ENCODE data around the gene EMP2.
"Not testable (repeated sequence)": the region's sequence is repeated elsewhere in the genome, so short reads cannot be mapped to it uniquely, and the experiment has no call there.

Gene EMP2

DNA sequence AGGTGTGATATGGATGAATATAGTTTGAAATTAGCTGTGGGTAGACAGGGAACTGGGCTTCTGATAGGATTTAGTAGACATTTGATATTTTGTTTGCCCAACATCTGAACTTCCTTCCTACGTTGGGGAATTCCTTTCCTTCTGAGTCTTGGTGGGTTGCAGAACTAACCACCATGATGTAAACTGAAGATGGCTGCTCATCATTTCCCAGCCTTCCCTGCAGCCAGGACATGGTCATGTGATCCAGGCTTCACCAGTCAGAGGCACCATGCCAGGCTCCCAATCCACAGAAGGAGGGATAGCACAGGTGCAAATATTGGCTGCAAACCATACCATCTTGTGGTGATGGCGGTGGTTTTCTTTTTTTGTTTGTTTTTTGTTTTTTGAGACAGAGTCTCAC is 57.4 kb downstream of the EMP2 start:
- no peak for DNase-seq

DNA sequence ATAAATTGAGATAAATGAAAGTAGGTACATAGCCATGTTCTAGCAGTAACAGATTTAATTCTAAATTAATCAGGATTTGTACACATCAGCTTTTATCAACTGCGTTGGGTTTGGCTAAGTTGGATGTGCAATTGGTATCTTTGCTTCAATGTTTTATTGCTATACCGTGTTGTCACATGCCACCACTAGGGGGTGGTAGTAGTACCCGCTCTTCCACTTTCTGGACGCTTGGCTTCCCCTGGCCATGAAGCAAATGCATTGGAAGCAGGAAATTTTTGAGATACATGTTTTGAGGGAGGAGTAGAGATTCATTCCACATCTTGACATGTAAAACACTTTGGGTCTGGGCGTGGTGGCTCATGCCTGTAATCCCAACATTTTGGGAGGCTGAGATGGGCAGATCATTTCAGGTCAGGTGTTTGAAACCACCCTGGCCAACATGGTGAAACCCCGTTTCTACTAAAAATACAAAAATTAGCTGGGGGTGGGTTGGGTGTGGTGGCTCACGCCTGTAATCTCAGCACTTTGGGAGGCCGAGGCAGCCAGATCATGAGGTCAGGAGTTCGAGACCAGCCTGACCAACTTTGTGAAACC is 58.6 kb downstream of the EMP2 start:
- DNase-seq: peak in 40 of 58 donors; percentile 2 to 64 (median 18)

DNA sequence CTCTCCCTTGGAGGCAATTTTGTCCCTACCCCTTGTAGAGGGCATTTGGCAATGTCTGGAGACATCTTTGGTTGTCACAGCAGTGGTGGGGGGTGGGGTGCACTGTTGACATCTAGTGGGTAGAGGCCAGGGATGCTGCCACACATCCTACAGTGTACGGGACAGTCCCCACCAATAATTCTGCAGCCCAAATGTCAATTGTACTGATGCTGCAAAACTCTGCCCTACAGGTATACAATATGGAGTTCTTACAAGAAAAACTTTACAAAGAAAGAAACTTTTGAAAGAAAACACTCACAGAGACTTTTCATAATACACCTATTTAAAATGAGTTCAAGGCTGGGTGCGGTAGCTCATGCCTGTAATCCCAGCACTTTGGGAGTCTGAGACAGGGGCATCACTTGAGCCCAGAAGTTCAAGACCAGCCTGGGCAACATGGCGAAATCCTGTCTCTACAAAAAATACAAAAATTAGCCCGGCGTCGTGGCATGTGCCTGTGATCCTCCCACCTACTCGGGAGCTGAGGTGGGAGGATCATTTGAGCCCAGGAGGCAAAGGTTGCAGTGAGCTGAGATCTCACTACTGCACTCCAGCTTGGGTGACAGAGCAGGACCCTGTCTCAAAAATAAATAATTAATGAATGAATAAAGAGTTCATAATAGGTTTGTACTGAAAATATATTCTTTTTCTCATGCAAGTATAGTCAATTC is 59.4 kb downstream of the EMP2 start:
- no peak for DNase-seq

DNA sequence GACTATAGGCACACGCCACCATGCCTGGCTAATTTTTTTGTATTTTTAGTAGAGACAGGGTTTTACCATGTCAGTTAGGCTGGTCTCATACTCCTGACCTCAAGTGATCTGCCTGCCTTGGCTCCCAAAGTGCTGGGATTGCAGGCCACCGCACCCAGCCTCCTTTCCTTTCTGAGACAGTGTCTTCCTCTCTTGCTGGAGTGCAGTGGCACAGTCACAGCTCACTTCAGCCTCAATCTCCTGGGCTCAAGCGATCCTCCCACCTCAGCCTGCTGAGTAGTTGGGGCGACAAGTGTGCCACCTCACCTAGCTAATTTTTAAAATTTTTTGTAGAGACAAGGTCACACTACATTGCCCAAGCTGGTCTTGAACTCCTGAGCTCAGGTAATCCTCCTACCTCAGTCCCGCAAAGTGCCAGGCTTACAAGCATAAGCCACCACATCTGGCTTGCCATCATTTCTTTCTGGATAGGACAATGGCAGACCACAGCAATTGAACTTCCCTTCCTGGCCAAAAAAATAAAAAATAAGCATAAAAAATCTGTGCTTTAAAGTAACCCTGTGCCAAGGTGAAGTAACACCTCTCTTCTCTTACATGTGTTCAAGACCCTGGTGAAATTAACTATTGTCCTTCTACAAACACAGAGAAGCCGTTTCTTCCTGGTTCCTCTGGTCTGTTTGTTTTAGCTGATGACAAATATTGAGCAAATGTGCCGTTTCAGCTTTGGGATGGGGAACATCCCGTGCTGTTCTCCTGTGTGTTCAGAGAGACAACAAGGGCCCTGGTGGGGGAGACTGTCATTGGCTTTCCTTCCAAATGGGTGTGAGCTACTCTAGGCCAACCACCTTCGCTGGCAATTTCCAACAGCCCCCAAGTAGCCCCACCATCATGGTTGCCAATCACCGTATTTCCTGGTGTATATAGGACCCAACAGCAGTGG is 60.2 kb downstream of the EMP2 start:
- no peak for DNase-seq

DNA sequence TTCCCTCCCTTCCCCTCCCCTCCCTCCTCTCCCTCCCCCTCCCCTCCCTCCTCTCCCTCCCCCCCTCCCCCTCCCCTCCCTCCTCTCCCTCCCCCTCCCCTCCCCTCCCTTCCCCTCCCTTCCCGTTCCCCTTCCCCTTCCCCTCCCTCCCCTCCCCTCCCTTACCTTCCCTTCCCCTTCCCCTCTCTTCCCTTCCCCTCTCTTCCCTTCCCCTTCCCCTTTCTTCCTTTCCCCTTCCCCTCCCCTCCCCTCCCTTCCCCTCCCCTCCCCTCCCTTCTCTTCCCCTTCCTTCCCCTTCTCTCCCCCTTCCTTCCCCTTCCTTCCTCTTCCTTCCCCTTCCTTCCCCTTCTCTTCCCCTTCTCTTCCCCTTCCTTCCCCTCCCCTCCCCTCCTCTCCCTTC is 61.1 kb downstream of the EMP2 start:
- DNase-seq: no peak

DNA sequence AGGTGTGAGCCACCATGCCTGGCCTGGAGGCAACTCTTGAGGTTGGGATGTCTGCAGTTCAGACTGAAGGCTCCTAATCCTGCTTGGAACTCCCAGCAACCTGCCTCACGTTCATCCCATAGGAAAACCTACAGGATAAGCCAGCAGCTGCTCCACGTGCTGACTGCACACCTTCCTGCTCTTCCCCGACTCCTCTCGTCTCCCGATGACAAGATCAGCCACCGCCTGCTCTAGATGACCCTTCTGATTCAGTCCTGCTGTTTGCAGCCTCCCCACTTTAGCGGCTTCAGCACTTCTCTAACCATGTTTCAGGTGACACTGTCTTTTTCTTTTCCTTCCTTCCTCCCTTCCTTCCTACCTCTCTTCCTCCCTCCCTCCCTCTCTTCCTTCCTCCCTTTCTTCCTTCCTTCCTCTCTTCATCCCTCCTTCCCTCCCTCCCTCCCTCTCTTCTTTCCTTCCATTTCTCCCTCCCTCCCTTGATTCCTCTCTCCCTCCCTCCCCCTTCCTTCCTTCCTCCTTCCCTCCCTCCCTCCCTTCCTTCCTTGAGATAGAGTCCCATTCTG is 61.8 kb downstream of the EMP2 start:
- DNase-seq: no peak

DNA sequence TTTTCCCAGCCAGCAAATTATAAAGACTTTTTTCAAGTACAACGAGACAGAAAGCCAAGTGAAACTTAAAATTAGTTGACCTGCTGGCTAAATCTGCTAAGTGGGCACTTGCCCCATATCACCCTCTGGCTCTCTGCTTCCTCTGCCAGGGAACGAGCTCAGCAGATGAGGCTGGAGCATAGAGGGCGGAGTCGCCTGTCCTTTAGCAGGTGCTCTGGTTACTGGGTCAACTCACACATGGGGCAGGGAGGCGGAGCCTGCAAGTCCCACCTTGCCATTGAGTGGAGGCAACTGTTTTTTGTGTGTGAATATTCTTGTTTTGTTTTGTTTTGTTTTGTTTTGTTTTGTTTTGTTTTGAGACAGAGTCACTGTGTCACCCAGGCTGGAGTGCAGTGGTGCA is 62.5 kb downstream of the EMP2 start:
- DNase-seq: no peak

DNA sequence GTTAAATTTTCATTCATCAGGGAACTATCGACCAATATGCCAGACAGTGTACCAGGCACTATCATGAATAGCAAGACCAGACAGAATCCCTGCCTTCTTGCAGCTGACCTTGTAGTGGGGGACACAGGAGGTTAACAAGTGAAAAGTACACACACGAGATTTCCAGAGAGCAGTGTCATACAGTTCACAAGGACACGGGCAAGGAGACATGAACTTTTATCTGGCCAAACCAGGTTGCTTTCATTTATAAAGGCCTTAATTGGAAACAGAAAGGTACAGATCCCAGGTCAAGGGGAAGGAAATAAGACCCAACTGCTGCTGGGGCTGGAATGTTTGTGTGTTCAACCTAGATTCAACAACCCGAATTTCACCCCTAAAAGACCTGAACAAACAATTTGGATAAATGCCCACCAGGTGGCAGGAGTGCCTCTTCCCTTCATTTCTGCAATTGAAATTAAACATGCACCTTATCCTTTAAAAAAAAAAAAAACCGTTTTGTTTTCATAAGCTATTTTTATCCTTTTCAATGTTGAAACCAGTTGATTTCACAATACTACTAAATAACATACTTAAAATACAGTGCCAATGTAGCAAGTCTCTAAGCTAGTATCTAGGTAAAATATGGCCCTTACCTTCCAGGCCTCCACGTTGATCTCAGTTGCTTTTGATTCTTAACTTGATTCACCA is 65.9 kb downstream of the EMP2 start:
- peak in 7 of 58 donors; percentile 0 to 40 (median 1) for DNase-seq

DNA sequence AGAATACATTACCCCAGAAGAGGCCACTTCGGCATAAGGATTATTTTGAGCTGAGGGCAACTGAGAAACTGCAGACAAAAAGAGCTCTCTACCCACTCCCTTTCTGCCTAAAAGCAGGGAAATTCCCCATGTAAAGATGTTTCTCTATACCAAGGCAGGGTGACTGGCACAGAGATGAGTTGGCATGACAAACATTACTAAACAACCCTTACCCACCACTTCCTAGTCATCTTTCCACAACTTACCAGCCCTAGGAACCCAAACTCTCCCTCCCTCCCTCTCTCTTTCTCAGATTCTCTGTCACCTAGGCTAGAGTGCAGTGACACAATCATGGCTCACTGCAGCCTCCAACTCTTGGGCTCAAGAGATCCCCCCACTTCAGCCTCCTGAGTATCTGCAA is 68.6 kb downstream of the EMP2 start:
- DNase-seq: no peak

DNA sequence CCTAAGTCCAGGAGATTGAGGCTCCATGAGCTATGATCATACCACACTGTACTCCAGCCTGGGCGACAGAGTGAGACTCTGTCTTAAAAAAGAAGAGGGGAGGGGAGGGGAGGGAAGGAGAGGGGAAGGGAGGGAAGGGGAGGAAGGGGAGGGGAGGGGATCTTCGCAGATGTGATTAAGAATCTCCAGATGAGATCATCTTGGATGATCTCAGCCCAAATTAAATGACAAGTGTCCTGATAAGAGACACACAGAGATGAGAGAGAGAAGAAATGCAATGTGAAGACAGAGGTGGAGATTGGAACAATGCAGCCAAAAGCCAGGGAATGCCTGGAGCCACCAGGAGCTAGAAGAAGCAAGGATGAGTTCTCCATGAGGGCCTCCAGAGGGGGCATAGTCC is 70.1 kb downstream of the EMP2 start:
- no peak for DNase-seq

DNA sequence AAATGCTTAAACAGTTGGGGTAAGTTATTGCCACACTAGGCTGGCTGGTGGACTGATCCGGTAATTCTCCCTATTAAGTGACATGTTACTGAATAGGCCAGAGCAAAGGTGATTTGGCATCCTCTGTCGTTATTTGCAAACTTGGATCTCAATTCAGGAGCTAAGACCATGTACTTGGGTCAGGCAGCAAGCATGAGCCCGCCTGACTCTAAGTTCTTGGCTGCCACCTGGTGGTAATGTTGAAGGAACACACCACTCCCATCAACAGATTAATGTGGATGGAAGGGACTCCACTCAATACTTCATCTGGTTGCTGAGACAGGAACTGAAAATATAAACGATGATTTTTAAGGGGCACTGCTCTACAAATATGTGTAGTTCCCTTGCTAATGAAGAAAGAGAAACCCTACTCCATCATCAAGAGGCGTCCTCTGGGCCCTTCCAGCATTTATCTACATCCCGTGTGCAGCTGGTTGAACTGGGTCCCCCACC is 70.8 kb downstream of the EMP2 start:
- DNase-seq: peak in 51 of 58 donors; percentile 0 to 85 (median 35)

DNA sequence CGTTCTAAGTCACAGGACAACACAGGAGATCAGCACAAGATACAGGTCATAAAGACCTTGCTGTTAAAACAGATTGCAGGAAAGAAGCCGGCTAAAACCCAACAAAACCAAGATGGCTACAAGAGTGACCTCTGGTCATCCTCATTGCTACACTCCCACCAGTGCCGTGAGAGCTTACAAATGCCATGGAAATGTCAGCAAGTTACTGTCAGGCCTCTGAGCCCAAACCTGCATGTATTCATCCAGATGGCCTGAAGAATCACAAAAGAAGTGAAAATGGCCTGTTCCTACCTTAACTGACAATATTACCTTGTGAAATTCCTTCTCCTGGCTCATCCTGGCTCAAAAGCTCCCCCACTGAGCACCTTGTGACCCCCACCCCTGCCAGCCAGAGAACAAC is 75.1 kb downstream of the EMP2 start:
- DNase-seq: not testable (repeated sequence)

DNA sequence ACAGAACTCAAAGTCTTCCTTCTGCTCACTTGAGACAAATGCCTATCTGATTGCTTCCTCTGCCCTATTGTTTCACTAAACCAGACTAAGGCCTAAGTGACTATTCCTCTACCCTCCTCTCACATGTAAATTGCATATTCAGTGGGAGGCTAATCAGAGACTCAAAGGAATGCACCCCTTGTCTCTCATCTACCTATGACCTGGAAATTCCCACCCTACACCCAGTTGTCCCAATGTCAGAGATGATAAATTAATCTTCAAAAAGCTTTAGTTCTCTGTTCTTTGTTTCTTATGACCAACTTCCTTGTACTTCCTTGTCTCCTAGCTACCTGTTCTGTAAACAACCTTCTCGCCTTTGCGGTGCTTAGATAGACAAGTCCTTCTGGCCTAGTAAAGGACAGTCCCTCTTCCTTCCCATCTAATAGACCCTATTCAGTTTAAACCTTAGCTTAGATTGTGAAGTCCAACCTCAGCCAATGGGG is 76.0 kb downstream of the EMP2 start:
- no peak for DNase-seq

DNA sequence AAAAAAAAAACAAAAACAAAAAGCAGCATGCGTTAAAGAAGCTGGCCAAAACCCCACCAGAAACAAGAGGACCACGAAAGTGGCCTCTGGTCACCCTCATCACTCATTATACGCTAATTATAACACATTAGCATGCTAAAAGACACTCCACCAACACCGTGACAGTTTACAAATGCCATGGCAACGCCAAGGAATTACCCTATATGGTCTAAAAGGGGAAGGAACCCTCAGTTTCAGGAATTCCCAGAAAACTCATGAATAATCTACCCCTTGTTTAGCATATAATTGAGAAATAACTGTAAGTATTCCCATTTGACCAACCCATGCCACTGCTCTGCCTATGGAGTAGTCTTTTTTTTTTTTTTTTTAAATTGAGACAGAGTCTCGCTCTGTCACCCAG is 77.6 kb downstream of the EMP2 start:
- no peak for DNase-seq

DNA sequence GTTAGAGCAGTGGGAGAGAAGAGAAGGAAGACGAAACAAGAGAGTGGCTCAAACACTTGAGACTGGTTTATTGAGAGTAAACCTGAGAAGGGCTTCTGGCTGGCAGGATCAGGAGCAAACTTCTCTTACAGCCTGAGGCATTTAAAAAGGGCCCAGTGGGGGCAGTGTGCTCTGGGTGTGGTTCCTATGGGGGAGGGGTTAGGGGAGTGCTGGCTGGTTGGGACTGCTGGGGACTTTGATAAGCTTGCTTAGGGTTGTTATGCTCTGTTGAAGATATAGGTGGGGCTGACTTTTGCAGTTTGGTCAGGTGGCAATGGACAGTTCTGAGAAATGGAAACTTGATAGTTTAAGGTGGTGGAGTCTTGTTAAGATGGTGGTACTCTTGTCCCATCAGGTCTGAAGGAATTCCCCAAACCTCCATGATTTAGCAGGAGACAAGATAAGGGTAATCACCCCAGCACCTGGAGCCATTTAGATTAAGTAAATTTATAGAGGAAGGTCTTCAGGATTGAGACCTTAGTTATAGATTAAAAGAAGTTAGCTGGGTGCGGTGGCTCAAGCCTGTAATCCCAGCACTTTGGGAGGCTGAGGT is 79.3 kb downstream of the EMP2 start:
- DNase-seq: no peak

DNA sequence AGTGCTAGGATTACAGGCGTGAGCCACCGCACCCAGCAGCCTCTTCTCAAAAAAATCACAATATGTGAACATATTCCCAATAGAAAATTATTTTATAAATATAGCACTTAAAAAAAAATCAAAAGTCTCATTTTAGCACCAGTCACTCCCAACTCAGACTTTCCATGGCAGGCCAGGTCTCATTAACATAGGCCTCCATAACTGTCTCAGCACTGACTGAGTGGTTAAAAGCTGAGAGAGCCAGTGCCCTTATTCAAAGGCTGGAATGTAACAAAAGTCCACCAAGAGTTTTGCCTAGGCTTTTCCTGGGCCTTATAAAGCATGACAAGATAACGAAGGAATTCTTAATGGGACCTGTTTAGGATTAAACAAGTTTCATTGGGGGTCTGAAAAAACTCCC is 79.8 kb downstream of the EMP2 start:
- DNase-seq: no peak

DNA sequence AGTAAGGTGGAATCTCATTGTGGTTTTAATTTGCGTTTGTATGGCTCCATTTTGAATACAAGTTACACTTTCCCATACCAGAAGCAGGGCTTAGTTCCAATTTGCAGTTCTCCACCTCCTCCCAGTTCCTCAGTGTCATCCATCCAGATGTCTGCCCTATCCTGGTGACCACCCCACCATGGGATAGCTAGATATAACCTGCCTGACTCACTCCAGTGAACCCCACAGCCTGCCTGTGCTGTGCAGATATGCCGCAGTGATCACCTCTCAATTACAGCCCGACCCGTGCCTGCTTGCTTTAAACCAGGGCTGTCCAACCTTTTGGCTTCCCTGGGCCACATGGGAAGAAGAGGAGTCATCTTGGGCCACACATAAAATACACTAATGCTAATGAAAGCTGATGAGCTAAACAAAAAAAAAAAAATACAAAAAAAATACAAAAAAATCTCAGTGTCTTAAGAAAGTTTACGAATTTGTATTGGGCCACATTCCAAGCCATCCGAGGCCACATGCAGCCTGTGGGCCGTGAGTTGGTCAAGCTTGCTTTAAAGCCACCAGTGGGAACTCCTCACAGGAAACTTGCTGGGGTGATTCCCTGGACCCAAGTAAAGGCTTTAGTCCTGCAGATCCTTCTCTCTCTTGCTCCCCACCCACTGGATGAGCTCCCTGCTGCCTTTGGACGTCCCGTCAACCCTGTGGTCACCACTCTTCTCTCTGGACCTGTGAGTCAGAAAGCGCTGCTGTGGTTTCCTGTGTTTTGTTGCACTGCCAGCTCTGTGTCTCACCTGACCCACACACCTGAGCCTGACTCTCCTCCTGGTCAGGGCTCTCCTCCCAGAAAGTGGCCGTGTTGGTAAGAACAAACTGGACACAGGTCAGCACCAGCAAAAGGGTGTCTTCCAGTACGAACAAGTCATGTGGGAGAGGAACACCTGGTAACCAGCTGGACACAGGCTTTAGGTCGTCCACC is 83.0 kb downstream of the EMP2 start:
- no peak for DNase-seq

DNA sequence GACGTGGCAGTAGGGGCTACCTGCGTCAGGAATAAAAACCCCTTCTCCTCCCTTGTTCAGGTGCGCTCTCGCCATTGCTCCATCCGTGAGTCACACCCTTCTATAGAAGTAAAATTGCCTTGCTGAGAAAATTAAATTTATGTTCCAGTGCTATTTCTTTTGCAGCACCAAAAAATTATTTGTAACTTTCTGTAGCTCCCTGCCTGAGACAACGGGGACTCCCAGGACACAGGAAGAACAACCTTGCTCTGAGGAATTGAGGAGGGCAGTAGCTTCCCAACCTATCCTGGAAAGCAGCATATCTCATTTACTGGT is 85.4 kb downstream of the EMP2 start:
- DNase-seq: no peak

DNA sequence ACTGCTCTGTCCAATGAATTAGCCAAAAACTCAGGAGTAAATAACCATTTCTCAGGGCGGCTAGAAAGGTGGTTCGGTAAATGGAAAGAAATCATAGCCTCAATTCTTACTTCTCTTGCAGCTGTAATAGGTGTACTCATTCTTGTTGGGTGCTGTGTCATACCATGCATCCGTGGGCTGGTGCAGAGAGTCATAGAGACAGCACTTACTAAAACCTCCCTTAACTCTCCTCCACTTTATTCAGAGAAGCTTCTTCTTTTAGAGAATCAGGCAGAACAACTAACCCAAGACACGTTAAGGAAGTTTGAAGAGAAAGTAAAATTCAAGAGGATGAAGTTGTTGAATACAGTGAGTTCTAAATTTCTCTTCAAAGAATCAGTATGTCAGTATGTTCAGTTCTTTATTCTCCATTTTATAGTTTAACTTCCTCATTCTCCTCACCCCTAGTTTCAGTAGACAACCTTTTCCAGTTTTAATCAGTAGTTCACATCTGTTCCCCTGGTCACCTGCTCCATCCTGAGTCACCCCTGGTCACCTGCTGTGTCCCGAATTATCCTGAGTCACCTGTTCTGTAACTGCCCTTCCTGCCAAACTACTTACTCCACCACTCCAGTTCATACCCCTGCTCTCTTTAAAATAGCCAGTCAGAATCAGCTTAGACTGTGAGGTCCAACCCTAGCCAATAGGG is 85.9 kb downstream of the EMP2 start:
- DNase-seq: no peak

All from anterior cingulate cortex (tissue), 58 donors.